SKM-1 treated with dmso at 0.1 percent for 144 hours (cell line): ENCODE data around the gene EMC6.
"Not testable (repeated sequence)": the region's sequence is repeated elsewhere in the genome, so short reads cannot be mapped to it uniquely, and the experiment has no call there.

ENCODE experiments used
- DNase-seq: peaks from one replicate; lab custom pipeline; 2025; ENCODE audit not compliant: unreplicated experiment; lab: John Stamatoyannopoulos, UW

The EMC6 gene

GRCh38 chr17:3704931-3705717, 36.5 kb downstream of the EMC6 start:
- no peak for DNase-seq

GRCh38 chr17:3705718-3705984, 37.0 kb downstream of the EMC6 start:
- not testable (repeated sequence) for DNase-seq

GRCh38 chr17:3708366-3708765, 39.8 kb downstream of the EMC6 start:
- DNase-seq = no peak

GRCh38 chr17:3710951-3711383, 42.4 kb downstream of the EMC6 start:
- no peak for DNase-seq

GRCh38 chr17:3712811-3713463, 44.3 kb downstream of the EMC6 start:
- no peak for DNase-seq

GRCh38 chr17:3715296-3715695, 46.7 kb downstream of the EMC6 start:
- DNase-seq = no peak

- no peak for DNase-seq
Observed at GRCh38 chr17:3718201-3718600, 49.6 kb downstream of the EMC6 start.

- DNase-seq = no peak
Observed at GRCh38 chr17:3719265-3719664, 50.7 kb downstream of the EMC6 start.
